Measurements from ENCODE around the gene C7orf33. TPM values are rescaled to one million over a fixed set of nuclear protein-coding genes. Genes with fewer than 3 reads are reported as not detected.

Gene C7orf33
- total and polyA plus RNA-seq, 9 of the 15 experiments (the other 6 are each of a cell fraction or from before 2014, with no cell fraction given), result 0.04 TPM; not detected in 8

- intact Hi-C loops (cut with micrococcal nuclease) (loop anchor here (1.0 to 10.0 kb wide), 5 partner anchors 72 to 499 kb away; no protein-coding TSS in a partner anchor), in situ Hi-C loops (cut with MboI) (loop anchor here (25.0 kb wide), 1 partner anchor 386 kb away; no protein-coding TSS in a partner anchor)
- 3% methylated on average over 8 of the region's 8 CpGs for WGBS (ENCODE audit: insufficient coverage, low coverage, missing lambda C conversion rate)
- Histone ChIP-seq H3K27me3 (ENCODE audit: control insufficient read depth in 2 of 2, insufficient read depth in 2 of 2, low read length in 2 of 2) (peaks cover 0 to 18% of the 10 kb centered on the region in 2 experiments; a peak in 2 of 5 replicates), H3K79me2 (ENCODE audit: control insufficient read depth, insufficient read depth, low read length) (no peaks in the 10 kb centered on the region), H3K4me2 (ENCODE audit: insufficient read depth, low read length) (no peak overlapping the region), H3K9me3 (replicated peaks; ENCODE audit: control insufficient read depth, insufficient read depth, low read depth, low read length) (peaks cover 4% of the 10 kb centered on the region; the same call in 1 of the 2 replicates), H4K20me1 (replicated peaks; ENCODE audit: control insufficient read depth, insufficient read depth, low read length) (no peaks in the 10 kb centered on the region), H3K9ac (ENCODE audit: insufficient read depth in 1 of 2, low read depth in 2 of 2, low read length in 2 of 2) (no peak overlapping the region), H3K27ac (ENCODE audit: extremely low read depth, low read depth, low read length) (no peak overlapping the region), H3K4me1 (replicated peaks in 1 of 2; ENCODE audit: control insufficient read depth in 2 of 2, insufficient read depth in 2 of 2, low read length in 2 of 2) (no peaks in the 10 kb centered on the region), H3K36me3 (ENCODE audit: control insufficient read depth, insufficient read depth, low read length) (no peaks in the 10 kb centered on the region), H2AFZ (ENCODE audit: low read depth, low read length) (peak overlapping the region; percentile 41), H3K9me1 (ENCODE audit: control insufficient read depth, insufficient read depth, low read length) (no peaks in the 10 kb centered on the region), H3K4me3 (no peak overlapping the region)
- ChIA-PET POLR2A (interaction anchor here (0.6 to 2.0 kb wide), 5 partner anchors 8 to 715 kb away, joined by 3 to 13 read pairs (median 3); no protein-coding TSS in a partner anchor), CTCF (ENCODE audit: low intra/inter-chr PET ratio) (interaction anchor here (0.6 to 2.8 kb wide), 4 partner anchors 387 to 431 kb away, joined by 3 to 33 read pairs (median 3); no protein-coding TSS in a partner anchor)
- BruUV-seq (replicated peaks), result no TSS peak
- ATAC-seq (peak; percentile 93), DNase-seq (ENCODE audit: extremely low read depth in 1 of 4, low spot score in 3 of 4) (peak; percentile 75 to 84 (median 77)), FAIRE-seq (peak; percentile 92)
- TF ChIP-seq NR2F6 (CRISPR knock-in tag; IDR thresholded peaks at IDR 0.05) (no peak), KDM1A (IDR thresholded peaks at IDR 0.05) (no peak), MAFK (IDR thresholded peaks at IDR 0.05; ENCODE audit: low read length) (no peak), MAZ (CRISPR knock-in tag; conservative IDR thresholded peaks at IDR 0.05 in 1 of 2, IDR thresholded peaks at IDR 0.05 in 1 of 2) (peak in 1 of 2 experiments; percentile 50; a peak in 1 of 4 replicates), NR0B1 (IDR thresholded peaks at IDR 0.05; ENCODE audit: partially characterized antibody) (no peak), PTTG1 (tag; IDR thresholded peaks at IDR 0.05; ENCODE audit: low read depth) (no peak), DEAF1 (CRISPR knock-in tag; IDR thresholded peaks at IDR 0.05) (peak; percentile 71), FOXA3 (CRISPR knock-in tag; conservative IDR thresholded peaks at IDR 0.05 in 1 of 2, IDR thresholded peaks at IDR 0.05 in 1 of 2) (no peak), ZNF146 (CRISPR knock-in tag; IDR thresholded peaks at IDR 0.05; ENCODE audit: unreplicated experiment) (no peak), ZNF143 (CRISPR knock-in tag; IDR thresholded peaks at IDR 0.05) (no peak; the same call in 1 of the 2 replicates), ZBTB5 (IDR thresholded peaks at IDR 0.05) (no peak), ZNF57 (CRISPR knock-in tag; IDR thresholded peaks at IDR 0.05) (no peak)
Measured at GRCh38 chr7:148575640-148576411, 14.7 kb upstream of the C7orf33 start.
